Esophagus muscularis mucosa (tissue), 4 donors: ENCODE measurements around the gene OPN1SW. TPM values are rescaled to one million over a fixed set of nuclear protein-coding genes. Genes with fewer than 3 reads are reported as not detected.

Experiments
- DNase-seq: peaks from one replicate; pipeline ENCODE4 v3.0.0-alpha.2; 2017; ENCODE audit errors: extremely low spot score
- H3K27ac ChIP-seq, 4 donors: fragments of 200-600 bp; sonication (generic); replicated peaks in 1 of 4; 1 replicate in 3 of 4; 2 replicates in 1 of 4; pipeline ENCODE4 v1.5.1; 2016 to 2019; ENCODE audit warnings: mild to moderate bottlenecking in 1 of 4
- H3K27me3 ChIP-seq, 4 donors: fragments of 200-600 bp; sonication (generic); one replicate each; pipeline versions ENCODE4 v1.5.1 to v1.6.0; 2016 to 2019
- H3K36me3 ChIP-seq, 4 donors: fragments of 200-600 bp; sonication (generic); one replicate each; pipeline ENCODE4 v1.5.1; 2016 to 2019
- H3K4me1 ChIP-seq, 4 donors: fragments of 200-600 bp; sonication (generic); one replicate each; pipeline ENCODE4 v1.5.1; 2016 to 2019
- H3K4me3 ChIP-seq, 4 donors: fragments of 200-600 bp; sonication (generic); 1 replicate in 2 of 4; 2 replicates in 2 of 4; pipeline ENCODE4 v1.5.1; 2016 to 2019; ENCODE audit warnings: mild to moderate bottlenecking in 4 of 4, moderate library complexity in 1 of 4
- H3K9me3 ChIP-seq, 4 donors: fragments of 200-600 bp; sonication (generic); 1 replicate in 3 of 4; 2 replicates in 1 of 4; pipeline ENCODE4 v1.5.1; 2016 to 2019
- EP300 ChIP-seq: sonication (generic); formaldehyde crosslinking; IDR thresholded peaks from one replicate; pipeline ENCODE4 v1.6.1; 2017; ENCODE audit warnings: antibody characterized with exemption
- POLR2A ChIP-seq: fragments of 450-650 bp; IDR thresholded peaks from one replicate; pipeline ENCODE4 v1.6.1; 2017; ENCODE audit warnings: antibody characterized with exemption, moderate library complexity, mild to moderate bottlenecking, low read depth
- POLR2AphosphoS5 ChIP-seq, 2 donors: sonication (generic); formaldehyde crosslinking; IDR thresholded peaks; one replicate each; pipeline ENCODE4 v1.6.1; 2017; ENCODE audit warnings: antibody characterized with exemption in 2 of 2
- WGBS: methylation state at CpG from one replicate; pipeline ENCODE4 v1.1.5; 2018; 5-methylcytosine and 5-hydroxymethylcytosine counted together
- intact Hi-C: fragments of 100-400 bp; cut with DNase I; formaldehyde crosslinking; loops from one replicate; pipeline ENCODE4 v1.15.1; 2023
- total RNA-seq, 4 donors: library from RNA; depleted of rRNA; stranded (reverse); fragments of >200 nt; gene quantifications; one replicate each; pipeline versions ENCODE4 v1.1.0 to v1.2.1, GENCODE V29; 2016
- TF ChIP-seq, protein P1 (sequence below), 3 experiments: fragments of 200-600 bp in 2 of 3; fragments of 450-650 bp in 1 of 3; sonication (generic) in 2 of 3; IDR thresholded peaks; one replicate each; pipeline ENCODE4 v1.5.1; 2017 to 2019; ENCODE audit warnings: antibody characterized with exemption in 3 of 3, mild to moderate bottlenecking in 2 of 3, moderate library complexity in 1 of 3

OPN1SW gene
- total RNA-seq, 4 donors from 2014 or later: not detected

- intact Hi-C loops: no loop called here
- 83% methylated on average over 6 of the region's 9 CpGs for WGBS
- no peaks in the 10 kb centered on the region for H3K9me3 ChIP-seq
- H3K36me3 ChIP-seq: no peaks in the 10 kb centered on the region
- H3K27ac ChIP-seq: peak overlapping the region in 2 of 4 donors; percentile 84 to 86
- H3K4me3 ChIP-seq: no peak overlapping the region
- peak; percentile 89 for DNase-seq
- TF ChIP-seq, protein P1, sequence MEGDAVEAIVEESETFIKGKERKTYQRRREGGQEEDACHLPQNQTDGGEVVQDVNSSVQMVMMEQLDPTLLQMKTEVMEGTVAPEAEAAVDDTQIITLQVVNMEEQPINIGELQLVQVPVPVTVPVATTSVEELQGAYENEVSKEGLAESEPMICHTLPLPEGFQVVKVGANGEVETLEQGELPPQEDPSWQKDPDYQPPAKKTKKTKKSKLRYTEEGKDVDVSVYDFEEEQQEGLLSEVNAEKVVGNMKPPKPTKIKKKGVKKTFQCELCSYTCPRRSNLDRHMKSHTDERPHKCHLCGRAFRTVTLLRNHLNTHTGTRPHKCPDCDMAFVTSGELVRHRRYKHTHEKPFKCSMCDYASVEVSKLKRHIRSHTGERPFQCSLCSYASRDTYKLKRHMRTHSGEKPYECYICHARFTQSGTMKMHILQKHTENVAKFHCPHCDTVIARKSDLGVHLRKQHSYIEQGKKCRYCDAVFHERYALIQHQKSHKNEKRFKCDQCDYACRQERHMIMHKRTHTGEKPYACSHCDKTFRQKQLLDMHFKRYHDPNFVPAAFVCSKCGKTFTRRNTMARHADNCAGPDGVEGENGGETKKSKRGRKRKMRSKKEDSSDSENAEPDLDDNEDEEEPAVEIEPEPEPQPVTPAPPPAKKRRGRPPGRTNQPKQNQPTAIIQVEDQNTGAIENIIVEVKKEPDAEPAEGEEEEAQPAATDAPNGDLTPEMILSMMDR (IDR thresholded peaks at IDR 0.05): no peak
- TF ChIP-seq POLR2A: no peak
- no peak for TF ChIP-seq POLR2AphosphoS5 (IDR thresholded peaks at IDR 0.05)
- no peak for TF ChIP-seq EP300
- peaks cover 0 to 5% (median 0%) of the 10 kb centered on the region in 4 donors for H3K27me3 ChIP-seq
- peaks cover 26 to 32% (median 30%) of the 10 kb centered on the region in 4 donors for H3K4me1 ChIP-seq
Observed at GRCh38 chr7:128788446-128789412, 13.1 kb upstream of the OPN1SW start.

GRCh38 chr7:128785738-128786137, 10.1 kb upstream of the OPN1SW start:
- Histone ChIP-seq H3K36me3 (no peaks in the 10 kb centered on the region), H3K4me1 (peaks cover 17 to 41% (median 39%) of the 10 kb centered on the region in 4 donors), H3K27me3 (no peaks in the 10 kb centered on the region), H3K4me3 (no peak overlapping the region), H3K27ac (no peak overlapping the region), H3K9me3 (no peaks in the 10 kb centered on the region)
- intact Hi-C loops: no loop called here
- no peak for DNase-seq
- WGBS: 91% methylated on average over 3 of the region's 3 CpGs
- TF ChIP-seq POLR2AphosphoS5 (IDR thresholded peaks at IDR 0.05): no peak
- TF ChIP-seq, protein P1 (IDR thresholded peaks at IDR 0.05): no peak
- no peak for TF ChIP-seq POLR2A
- no peak for TF ChIP-seq EP300

GRCh38 chr7:128783143-128783861, 7.7 kb upstream of the OPN1SW start:
- WGBS: 35% methylated on average over 8 of the region's 15 CpGs
- H3K9me3 ChIP-seq: peaks cover 0 to 2% (median under 1%) of the 10 kb centered on the region in 4 donors
- H3K36me3 ChIP-seq: no peaks in the 10 kb centered on the region
- DNase-seq: peak; percentile 94
- no peak overlapping the region for H3K4me3 ChIP-seq
- intact Hi-C loops: no loop called here
- H3K4me1 ChIP-seq: peaks cover 11 to 36% (median 35%) of the 10 kb centered on the region in 4 donors
- no peaks in the 10 kb centered on the region for H3K27me3 ChIP-seq
- peak overlapping the region; percentile 86 to 88 (median 87) for H3K27ac ChIP-seq
- peak; percentile 72 to 82 for TF ChIP-seq POLR2AphosphoS5 (IDR thresholded peaks at IDR 0.05)
- TF ChIP-seq POLR2A: no peak

DNA sequence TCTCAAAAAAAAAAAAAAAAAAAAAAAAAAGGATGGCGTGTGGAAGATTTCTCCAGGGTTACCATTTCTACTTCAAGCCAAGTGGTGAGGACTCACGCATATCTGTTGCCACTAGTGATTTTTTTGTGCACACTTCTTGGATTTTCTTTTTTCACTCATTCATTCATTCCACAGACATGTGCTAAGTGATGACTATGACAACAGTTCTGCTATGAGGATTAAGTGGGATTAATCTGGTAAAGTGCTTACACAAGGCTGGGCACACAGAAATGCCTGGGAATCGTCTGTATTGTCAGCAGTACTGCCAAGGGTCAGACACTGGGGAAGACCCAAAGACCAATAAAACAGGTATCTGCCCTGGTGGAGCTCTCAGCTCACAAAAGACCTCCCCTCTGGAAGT, 6.3 kb upstream of the OPN1SW start:
- no peaks in the 10 kb centered on the region for H3K27me3 ChIP-seq
- intact Hi-C loops: no loop called here
- no peak for DNase-seq
- peak overlapping the region; percentile 86 to 88 (median 87) for H3K27ac ChIP-seq
- H3K4me3 ChIP-seq: no peak overlapping the region
- TF ChIP-seq POLR2A: no peak
- peak; percentile 42 for TF ChIP-seq EP300
- TF ChIP-seq, protein P1 (IDR thresholded peaks at IDR 0.05): no peak
- TF ChIP-seq POLR2AphosphoS5 (IDR thresholded peaks at IDR 0.05): peak; percentile 28 to 63
- no peaks in the 10 kb centered on the region for H3K36me3 ChIP-seq
- peaks cover 0 to 9% (median 6%) of the 10 kb centered on the region in 4 donors for H3K9me3 ChIP-seq
- peaks cover 11 to 36% (median 35%) of the 10 kb centered on the region in 4 donors for H3K4me1 ChIP-seq
- 47% methylated on average over 3 of the region's 3 CpGs for WGBS

DNA sequence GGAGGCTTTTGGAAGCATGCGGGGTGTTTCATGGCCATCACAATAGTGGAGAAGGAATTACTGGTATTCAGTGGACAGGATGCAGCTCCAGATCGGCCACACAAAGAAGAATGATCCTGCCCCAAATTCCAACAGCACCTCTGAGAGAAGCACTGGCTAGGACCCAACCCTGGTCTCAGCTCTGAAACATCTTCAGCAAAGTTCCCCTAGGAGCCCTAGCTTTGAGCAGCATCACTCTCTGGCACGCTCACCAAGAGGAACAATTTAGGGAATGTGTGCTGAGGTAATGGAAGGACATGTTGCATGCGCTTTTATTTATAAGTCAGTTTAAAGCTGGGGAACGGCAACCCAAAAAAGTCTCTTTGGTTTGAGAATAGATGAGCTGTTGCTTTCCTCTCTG, 5.5 kb upstream of the OPN1SW start:
- no peak overlapping the region for H3K4me3 ChIP-seq
- DNase-seq: peak; percentile 92
- no peaks in the 10 kb centered on the region for H3K27me3 ChIP-seq
- TF ChIP-seq POLR2AphosphoS5 (IDR thresholded peaks at IDR 0.05): peak; percentile 63 to 77
- TF ChIP-seq EP300: peak; percentile 10
- TF ChIP-seq, protein P1 (IDR thresholded peaks at IDR 0.05): no peak
- TF ChIP-seq POLR2A: no peak
- H3K9me3 ChIP-seq: peaks cover 0 to 9% (median 6%) of the 10 kb centered on the region in 4 donors
- intact Hi-C loops: no loop called here
- peak overlapping the region; percentile 86 to 88 (median 87) for H3K27ac ChIP-seq
- no peaks in the 10 kb centered on the region for H3K36me3 ChIP-seq
- 32% methylated on average over 5 of the region's 5 CpGs for WGBS
- peaks cover 11 to 36% (median 35%) of the 10 kb centered on the region in 4 donors for H3K4me1 ChIP-seq
